ENCODE results near the gene ZNF35.

GRCh38 chr3:44680921-44681455 is 32.5 kb downstream of the ZNF35 start:
- TF ChIP-seq POLR2A (IDR thresholded peaks at IDR 0.05; ENCODE audit: low read length) = no peak
- no peak for TF ChIP-seq GATA1 (IDR thresholded peaks at IDR 0.05; ENCODE audit: low read depth, low read length)
